ENCODE measurements around the gene PRPSAP1.

The PRPSAP1 gene

GRCh38 chr17:76263896-76264295 lies 89.8 kb downstream of the PRPSAP1 start:
- no peak for DNase-seq

GRCh38 chr17:76262732-76263344 lies 90.9 kb downstream of the PRPSAP1 start:
- DNase-seq = no peak

GRCh38 chr17:76261421-76262215 lies 92.1 kb downstream of the PRPSAP1 start:
- no peak for DNase-seq

GRCh38 chr17:76260669-76261068 lies 93.0 kb downstream of the PRPSAP1 start:
- no peak for DNase-seq

- no peak for DNase-seq
Measured at GRCh38 chr17:76260220-76260619, 93.5 kb downstream of the PRPSAP1 start.
